ENCODE results near the gene LPXN.

LPXN gene

DNA sequence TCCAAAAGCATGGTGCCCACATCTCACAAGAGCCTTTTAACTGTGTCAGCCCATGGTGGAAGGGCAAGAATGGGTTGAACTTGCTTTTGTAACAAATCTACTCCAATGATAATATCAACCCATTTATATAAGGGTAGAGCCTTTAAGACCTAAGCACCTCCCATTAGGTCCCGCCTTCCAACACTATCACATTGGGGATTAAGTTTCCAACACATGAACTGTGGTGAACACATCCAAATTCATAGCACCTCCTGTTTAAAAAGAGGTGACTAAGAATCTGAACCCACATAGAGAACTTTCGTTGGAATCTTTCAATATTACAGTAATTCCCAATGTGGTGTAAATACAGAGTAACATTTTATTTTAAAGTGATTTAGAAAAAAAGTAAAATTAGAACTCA, 37.6 kb upstream of the LPXN start:
- TF ChIP-seq, protein P1, sequence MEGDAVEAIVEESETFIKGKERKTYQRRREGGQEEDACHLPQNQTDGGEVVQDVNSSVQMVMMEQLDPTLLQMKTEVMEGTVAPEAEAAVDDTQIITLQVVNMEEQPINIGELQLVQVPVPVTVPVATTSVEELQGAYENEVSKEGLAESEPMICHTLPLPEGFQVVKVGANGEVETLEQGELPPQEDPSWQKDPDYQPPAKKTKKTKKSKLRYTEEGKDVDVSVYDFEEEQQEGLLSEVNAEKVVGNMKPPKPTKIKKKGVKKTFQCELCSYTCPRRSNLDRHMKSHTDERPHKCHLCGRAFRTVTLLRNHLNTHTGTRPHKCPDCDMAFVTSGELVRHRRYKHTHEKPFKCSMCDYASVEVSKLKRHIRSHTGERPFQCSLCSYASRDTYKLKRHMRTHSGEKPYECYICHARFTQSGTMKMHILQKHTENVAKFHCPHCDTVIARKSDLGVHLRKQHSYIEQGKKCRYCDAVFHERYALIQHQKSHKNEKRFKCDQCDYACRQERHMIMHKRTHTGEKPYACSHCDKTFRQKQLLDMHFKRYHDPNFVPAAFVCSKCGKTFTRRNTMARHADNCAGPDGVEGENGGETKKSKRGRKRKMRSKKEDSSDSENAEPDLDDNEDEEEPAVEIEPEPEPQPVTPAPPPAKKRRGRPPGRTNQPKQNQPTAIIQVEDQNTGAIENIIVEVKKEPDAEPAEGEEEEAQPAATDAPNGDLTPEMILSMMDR (IDR thresholded peaks at IDR 0.05; ENCODE audit: low read depth, low read length), result no peak
- no peak for DNase-seq (ENCODE audit: extremely low read depth, low read depth)

DNA sequence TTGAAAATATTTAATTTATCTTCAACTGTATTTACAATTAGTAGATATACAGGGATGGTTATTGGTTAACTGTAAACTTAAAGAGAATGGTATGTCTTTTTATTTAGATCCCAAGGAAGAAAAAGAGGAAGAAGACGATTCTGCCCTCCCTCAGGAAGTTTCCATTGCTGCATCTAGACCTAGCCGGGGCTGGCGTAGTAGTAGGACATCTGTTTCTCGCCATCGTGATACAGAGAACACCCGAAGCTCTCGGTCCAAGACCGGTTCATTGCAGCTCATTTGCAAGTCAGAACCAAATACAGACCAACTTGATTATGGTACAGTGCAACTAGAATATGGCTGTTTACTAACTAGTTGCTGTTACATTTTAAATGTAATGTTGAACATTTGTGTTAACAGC, 34.1 kb upstream of the LPXN start:
- TF ChIP-seq, protein P1 (IDR thresholded peaks at IDR 0.05; ENCODE audit: low read depth, low read length), result no peak
- no peak for DNase-seq (ENCODE audit: extremely low read depth, low read depth)

DNA sequence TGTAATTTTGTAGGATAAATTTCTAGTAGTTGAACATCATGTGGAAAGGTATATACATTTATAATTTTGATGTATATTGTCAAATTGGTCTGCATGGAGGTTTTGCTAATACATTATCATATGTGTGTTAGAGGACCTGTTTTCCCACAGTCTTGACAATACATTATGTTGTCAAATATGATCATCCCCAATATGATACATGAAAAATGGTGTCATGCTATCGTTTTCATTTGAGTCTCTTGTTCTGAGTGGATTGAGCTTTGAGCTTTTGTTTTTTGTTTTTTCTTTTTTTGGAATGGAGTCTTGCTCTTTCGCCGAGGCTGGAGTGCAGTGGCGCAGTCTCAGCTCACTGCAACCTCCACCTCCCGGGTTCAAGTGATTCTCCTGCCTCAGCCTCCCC, 32.7 kb upstream of the LPXN start:
- no peak for DNase-seq (ENCODE audit: extremely low read depth, low read depth)
- TF ChIP-seq, protein P1 (IDR thresholded peaks at IDR 0.05; ENCODE audit: low read depth, low read length), result no peak

DNA sequence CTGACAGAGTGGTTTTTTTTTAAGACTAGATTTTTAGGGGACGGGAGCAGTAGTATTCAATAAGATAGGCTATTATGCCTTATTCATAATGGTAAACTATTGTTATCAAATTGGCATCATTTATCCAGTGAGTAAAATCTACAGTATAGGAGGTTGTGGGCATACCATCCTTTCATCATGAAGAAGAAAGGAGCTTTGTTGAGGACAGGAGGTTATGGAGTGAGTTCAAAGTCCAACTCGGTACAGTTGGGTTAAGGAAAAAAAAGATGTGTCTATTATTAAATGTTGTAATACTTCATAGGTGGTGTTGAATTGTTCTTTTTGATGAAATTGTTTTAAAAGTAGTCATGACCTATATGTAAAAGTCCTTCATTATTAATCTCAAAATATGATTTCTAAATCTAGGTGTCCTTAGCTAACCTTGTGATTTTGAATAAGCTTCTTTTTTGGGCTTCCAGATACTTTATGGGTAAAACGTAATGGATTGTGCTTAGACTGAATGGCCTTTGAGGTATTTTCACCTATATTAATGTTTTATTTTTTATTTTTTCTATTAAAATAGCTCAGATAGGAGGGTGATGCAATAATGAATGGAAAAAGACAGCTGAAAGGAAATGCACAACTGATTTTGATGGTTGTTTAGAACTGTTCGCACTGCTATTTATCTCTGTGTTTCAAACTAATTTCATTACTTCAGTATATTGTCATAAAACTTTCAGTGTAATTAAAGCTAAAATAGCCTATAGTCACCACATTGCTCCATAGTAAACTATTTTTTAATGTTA, 31.5 kb upstream of the LPXN start:
- TF ChIP-seq, protein P1 (IDR thresholded peaks at IDR 0.05; ENCODE audit: low read depth, low read length), result no peak
- no peak for DNase-seq (ENCODE audit: extremely low read depth, low read depth)

DNA sequence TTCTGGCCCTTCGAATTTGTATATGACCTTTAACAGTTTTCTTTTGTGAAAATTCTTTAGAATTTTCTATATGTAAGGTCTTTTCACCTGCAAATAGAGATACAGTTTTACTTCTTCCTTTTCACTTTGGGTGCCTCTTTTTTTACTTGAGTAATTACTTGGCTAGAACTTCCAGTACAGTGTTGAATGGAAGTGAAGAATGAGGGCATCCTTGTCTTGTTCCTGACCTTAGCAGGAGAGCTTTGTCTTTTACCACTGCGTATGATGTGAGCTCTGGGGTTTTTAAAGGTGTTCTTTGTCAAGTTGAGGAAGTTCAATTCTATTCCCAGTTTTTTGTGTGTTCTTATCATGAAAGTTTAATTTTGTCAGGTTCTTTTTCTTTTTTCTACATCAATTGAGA, 24.9 kb upstream of the LPXN start:
- DNase-seq (ENCODE audit: extremely low read depth, low read depth), result no peak
- TF ChIP-seq, protein P1 (IDR thresholded peaks at IDR 0.05; ENCODE audit: low read depth, low read length), result no peak

DNA sequence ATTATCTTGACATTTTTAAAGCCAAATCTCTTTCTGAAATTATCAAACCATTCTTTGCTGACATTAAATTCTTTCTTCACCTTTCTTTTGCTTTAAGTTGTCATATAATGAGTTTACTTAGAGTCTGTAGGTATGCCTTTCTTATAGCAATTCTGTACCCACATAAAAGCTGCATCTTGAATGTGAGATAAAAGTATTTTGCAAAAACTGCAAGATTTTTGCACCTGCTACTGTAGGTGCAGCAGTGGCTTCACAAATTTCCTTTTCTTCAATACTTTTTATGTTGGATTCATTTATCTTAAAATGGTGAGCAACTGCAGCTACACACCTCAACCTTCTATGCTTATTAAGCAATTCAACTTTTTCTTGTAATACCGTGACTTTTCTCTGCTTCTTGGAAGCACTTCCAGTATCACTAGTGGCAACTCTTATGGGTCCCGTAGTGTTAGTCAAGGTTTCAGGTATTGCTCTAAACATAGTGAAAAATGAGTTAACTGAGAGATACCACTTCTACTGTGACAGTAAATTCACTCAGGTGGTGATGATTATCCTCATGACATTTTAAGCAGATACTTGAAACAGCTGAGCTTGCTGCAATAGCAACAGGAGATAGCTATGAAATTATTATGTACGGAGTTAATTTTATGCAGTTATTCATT, 22.0 kb upstream of the LPXN start:
- no peak for DNase-seq (ENCODE audit: extremely low read depth, low read depth)
- TF ChIP-seq, protein P1 (IDR thresholded peaks at IDR 0.05; ENCODE audit: low read depth, low read length), result no peak

DNA sequence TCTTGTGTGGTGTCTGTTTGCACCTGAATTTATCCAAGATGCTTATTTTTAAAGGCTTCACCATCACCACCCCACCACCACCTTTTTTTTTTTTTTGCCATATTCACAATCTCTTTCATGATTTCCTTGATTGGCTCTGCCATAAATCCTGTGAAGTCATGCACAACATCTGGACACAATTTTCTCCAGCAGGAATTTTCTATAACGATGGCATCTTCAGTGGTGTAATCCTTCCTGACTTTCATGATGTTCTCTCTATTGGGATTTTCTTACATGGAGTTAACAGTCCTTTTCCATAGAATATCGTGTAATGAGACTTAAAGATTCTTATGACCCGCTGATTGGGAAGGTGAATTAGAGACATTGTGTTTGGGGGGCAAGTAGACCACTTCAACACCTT, 21.0 kb upstream of the LPXN start:
- no peak for DNase-seq (ENCODE audit: extremely low read depth, low read depth)
- TF ChIP-seq, protein P1 (IDR thresholded peaks at IDR 0.05; ENCODE audit: low read depth, low read length), result no peak
